ENCODE data around the gene TMEM220.
"Not testable (repeated sequence)": the region's sequence is repeated elsewhere in the genome, so short reads cannot be mapped to it uniquely, and the experiment has no call there.

GRCh38 chr17:10730247-10730646, 424 bp upstream of the TMEM220 start:
- not testable (repeated sequence) for TF ChIP-seq ZNF274 (IDR thresholded peaks at IDR 0.05; ENCODE audit: low read depth, low read length); CTCF (IDR thresholded peaks at IDR 0.05 in 2 of 3, conservative IDR thresholded peaks at IDR 0.05 in 1 of 3; ENCODE audit: borderline replicate concordance in 1 of 3, insufficient read depth in 1 of 3, low read depth in 2 of 3, low read length in 2 of 3); POLR2AphosphoS5 (IDR thresholded peaks at IDR 0.05; ENCODE audit: low read depth, low read length); REST (IDR thresholded peaks at IDR 0.05; ENCODE audit: low read depth); MAX (IDR thresholded peaks at IDR 0.05)
